ENCODE results near the gene BCL2L12. TPM values are rescaled to one million over a fixed set of nuclear protein-coding genes. Genes with fewer than 3 reads are reported as not detected.
"Not testable (repeated sequence)": the region's sequence is repeated elsewhere in the genome, so short reads cannot be mapped to it uniquely, and the experiment has no call there.

Gene BCL2L12
- total RNA-seq (2014; rRNA removed; shearing (Covaris generic)): 21.2 and 26.0 TPM in 2 replicates
- 33.3 and 42.6 TPM in 2 replicates for polyA plus RNA-seq (2015; cell fraction: cytosol; rRNA removed)
- polyA plus RNA-seq (2015; cell fraction: nucleus; rRNA removed): 24.6 and 28.6 TPM in 2 replicates

- DNase-seq (ENCODE audit: low read depth): peak; percentile 91
Measured at GRCh38 chr19:49665351-49666119, at the start of gene BCL2L12, which contains the start of gene IRF3. BCL2L12 (plus strand) TSS chr19:49665933; CDS start chr19:49666693, 760 bp downstream. IRF3 (minus strand) TSS chr19:49665857; CDS start chr19:49664838, 1,019 bp downstream.

DNA sequence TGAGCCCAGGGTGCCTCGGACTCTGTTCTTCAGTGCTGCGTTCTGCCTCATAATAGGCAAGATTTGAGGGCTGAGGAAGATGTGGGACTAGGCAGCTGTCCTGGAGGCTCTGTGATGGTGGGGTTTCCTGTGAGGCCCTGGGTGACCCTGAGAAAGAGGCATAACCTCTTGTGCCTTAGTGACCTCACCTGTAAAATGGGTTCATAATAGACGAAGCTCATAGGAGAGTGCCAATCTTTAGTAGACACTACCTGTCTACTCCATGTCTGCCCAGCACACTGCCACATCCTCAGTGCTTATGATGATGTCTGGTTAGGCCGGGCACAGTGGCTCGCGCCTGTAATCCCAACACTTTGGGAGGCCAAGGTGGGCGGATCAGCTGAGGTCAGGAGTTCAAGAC is 49.2 kb upstream of the BCL2L12 start:
- no peak for DNase-seq (ENCODE audit: low read depth)

DNA sequence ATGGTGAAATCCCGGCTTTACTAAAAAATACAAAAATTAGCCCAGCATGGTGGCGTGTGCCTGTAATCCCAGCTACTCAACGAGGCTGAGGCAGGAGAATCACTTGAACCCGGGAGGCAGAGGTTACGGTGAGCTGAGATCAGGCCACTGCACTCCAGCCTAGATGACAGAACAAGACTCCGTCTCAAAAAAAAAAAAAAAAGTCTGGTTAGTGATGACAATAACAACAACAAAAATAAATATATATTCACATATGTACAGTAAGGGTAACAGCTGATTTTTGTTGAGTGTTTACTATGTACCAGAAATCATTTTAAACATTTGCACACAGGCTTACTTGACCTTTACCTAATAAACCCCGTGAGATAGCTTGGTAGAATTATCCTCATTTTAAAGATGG is 48.8 kb upstream of the BCL2L12 start:
- DNase-seq (ENCODE audit: low read depth): no peak

- DNase-seq (ENCODE audit: low read depth): not testable (repeated sequence)
Measured at GRCh38 chr19:49617860-49618259, 47.9 kb upstream of the BCL2L12 start.

GRCh38 chr19:49624967-49625910 is 40.5 kb upstream of the BCL2L12 start:
- no peak for DNase-seq (ENCODE audit: low read depth)

GRCh38 chr19:49626226-49626625 is 39.5 kb upstream of the BCL2L12 start:
- no peak for DNase-seq (ENCODE audit: low read depth)

GRCh38 chr19:49629659-49630058 is 36.1 kb upstream of the BCL2L12 start:
- DNase-seq (ENCODE audit: low read depth): no peak

- no peak for DNase-seq (ENCODE audit: low read depth)
Measured at GRCh38 chr19:49631014-49631588, 34.6 kb upstream of the BCL2L12 start.

DNA sequence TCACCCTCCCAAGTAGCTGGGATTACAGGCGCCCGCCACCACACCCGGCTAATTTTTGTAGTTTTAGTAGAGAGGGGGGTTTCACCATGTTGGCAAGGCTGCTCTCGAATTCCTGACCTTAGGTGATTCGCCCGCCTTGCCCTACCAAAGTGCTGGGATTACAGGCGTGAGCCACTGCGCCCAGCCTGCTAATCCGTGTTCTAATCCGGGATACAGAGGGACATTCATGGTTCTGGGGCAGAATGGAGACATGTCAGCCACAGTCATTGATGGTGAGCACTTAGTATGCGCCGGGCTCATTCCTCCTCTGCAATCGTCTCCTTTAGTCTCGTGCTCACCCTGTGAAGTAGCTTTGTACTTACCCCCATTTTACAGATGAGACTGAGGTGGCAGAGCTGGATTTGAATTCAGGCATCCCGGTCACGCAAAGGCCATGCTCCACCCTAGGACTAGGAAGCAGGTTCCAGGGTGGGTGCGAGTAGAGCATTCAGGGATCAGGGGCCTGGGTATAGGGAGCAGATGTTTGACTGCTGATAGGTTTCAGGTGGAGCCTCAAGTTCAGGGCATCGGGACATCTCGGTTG is 34.0 kb upstream of the BCL2L12 start:
- no peak for DNase-seq (ENCODE audit: low read depth)

GRCh38 chr19:49632576-49632975 is 33.2 kb upstream of the BCL2L12 start:
- no peak for DNase-seq (ENCODE audit: low read depth)

DNA sequence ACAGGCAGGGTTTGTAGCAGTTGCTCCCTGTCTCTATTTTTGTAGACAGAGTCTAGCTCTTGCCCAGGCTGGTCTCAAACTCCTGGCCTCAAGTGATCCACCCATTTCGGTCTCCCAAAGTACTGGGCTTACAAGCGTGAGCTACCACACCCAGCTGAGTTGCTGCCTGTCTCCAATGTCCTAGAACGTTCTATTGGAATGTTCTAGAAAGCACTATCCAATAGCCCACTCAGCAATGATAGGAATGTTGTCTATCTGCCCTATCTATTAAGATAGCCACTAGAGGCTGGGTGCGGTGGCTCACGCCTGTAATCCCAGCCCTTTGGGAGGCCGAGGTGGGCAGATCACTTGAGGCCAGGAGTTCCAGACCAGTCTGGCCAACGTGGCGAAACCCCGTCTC is 32.5 kb upstream of the BCL2L12 start:
- not testable (repeated sequence) for DNase-seq (ENCODE audit: low read depth)

DNA sequence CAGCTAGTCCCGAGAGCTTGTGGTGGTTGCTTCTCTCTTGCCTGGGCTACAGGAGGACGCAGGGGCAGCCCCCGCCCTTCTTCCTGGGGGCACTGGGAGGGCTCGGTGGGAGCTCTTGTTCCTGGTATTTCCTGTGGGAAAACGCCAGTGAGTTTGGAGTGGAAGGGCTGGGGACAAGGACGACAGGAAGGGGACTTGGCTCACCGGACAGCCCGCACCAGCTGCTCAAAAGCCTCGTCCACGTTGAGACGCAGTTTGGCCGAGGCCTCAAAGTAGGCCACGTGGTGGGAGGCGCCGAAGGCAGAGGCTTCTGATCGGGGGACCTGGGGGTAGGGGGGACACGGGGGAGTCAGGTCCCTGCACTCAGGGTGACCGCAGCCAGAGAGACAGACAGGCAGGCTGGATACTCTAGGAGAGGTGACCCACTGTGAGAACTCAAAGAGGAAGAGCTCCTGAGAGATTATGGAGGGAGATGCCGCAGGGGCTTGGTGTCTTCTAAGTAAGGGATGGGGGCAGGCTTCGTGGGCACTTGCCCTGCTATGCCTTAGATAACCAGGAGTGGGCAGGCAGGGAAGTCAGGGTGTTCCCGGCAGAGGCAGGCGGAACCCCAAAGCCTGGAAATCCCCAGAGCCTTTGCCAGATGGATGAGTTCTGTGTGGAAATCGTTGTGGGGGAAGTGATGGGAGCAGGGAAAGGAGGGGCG is 30.1 kb upstream of the BCL2L12 start:
- no peak for DNase-seq (ENCODE audit: low read depth)

DNA sequence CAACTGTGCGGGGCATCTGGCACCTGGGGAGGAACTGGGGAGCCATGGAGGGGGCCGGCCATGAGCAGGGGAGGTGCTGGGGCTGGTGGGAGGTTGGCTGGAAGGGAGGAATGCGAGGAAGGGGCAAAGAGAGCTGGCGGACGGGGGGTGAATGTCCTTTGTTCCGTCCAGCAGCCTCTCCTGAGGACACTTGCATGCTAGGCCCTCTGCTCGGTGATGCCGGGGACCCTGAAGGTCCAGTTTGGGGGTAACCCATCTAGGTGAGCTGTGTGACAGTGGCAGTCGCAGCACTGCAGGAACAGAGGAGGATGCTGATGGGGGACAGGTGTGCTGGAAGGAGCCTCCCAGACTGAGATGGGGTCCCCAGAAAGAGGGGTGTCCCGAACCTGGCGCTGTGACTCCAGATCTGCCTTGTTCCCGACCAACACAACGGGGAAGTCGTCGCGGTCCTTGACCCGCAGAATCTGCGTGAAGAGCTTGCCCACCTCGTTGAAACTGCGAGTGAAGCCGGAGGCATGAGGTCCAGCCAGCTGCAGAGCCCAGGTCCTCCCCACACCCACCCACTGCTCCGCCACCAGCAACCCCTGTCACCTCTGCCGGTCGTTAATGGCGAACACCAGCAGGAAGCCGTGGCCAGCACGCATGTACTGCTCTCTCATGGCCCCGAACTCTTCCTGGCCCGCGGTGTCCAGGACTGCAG is 29.4 kb upstream of the BCL2L12 start:
- DNase-seq (ENCODE audit: low read depth): no peak

GRCh38 chr19:49637821-49638738 is 27.7 kb upstream of the BCL2L12 start:
- peak; percentile 83 for DNase-seq (ENCODE audit: low read depth)

GRCh38 chr19:49639401-49640112 is 26.2 kb upstream of the BCL2L12 start:
- DNase-seq (ENCODE audit: low read depth): no peak

- peak; percentile 100 for DNase-seq (ENCODE audit: low read depth)
Measured at GRCh38 chr19:49640113-49640898, 25.4 kb upstream of the BCL2L12 start, which contains the start of gene RRAS. RRAS (minus strand) TSS chr19:49640143; CDS start chr19:49640098, 45 bp downstream.
